GM12874 (cell line): ENCODE measurements around the gene CXXC5.

ENCODE experiments used
- TF ChIP-seq, protein P1 (sequence below): IDR thresholded peaks from 2 replicates; pipeline ENCODE4 v1.5.1; 2011; ENCODE audit warnings: low read depth, mild to moderate bottlenecking, control low read depth, low read length, moderate library complexity; ENCODE audit not compliant: insufficient read depth

Gene CXXC5

DNA sequence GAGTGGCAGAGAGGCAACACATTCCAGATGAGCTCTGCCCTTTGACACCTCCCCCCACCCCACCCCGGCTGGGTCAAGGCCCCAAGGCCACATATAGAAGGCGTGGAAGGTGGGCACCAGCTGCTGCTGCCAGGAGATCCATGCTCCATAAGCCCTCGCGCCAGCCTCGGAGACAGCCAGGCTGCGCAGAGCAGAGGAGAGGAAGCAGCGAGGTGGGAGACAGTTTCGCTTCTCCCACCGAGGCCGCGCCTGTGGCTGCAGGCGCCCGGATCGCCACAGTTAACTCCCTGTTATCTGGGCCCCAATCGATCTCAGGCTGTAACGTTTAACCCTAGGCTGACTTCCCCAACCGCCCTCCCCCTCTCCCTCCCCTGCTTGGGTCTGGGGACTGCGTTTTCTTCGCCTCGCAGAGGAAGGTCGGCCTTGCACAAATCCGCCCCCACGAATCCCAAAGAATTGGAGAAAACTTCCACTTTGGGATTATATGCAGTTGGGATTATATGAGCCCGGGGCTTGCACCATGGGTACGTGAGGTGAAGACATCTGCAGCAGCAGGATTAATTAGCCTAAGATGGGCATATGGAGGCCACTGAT is 1.1 kb upstream of the CXXC5 start:
- TF ChIP-seq, protein P1, sequence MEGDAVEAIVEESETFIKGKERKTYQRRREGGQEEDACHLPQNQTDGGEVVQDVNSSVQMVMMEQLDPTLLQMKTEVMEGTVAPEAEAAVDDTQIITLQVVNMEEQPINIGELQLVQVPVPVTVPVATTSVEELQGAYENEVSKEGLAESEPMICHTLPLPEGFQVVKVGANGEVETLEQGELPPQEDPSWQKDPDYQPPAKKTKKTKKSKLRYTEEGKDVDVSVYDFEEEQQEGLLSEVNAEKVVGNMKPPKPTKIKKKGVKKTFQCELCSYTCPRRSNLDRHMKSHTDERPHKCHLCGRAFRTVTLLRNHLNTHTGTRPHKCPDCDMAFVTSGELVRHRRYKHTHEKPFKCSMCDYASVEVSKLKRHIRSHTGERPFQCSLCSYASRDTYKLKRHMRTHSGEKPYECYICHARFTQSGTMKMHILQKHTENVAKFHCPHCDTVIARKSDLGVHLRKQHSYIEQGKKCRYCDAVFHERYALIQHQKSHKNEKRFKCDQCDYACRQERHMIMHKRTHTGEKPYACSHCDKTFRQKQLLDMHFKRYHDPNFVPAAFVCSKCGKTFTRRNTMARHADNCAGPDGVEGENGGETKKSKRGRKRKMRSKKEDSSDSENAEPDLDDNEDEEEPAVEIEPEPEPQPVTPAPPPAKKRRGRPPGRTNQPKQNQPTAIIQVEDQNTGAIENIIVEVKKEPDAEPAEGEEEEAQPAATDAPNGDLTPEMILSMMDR = no peak

GRCh38 chr5:139647506-139648204 is 494 bp upstream of the CXXC5 start:
- TF ChIP-seq, protein P1 = no peak

DNA sequence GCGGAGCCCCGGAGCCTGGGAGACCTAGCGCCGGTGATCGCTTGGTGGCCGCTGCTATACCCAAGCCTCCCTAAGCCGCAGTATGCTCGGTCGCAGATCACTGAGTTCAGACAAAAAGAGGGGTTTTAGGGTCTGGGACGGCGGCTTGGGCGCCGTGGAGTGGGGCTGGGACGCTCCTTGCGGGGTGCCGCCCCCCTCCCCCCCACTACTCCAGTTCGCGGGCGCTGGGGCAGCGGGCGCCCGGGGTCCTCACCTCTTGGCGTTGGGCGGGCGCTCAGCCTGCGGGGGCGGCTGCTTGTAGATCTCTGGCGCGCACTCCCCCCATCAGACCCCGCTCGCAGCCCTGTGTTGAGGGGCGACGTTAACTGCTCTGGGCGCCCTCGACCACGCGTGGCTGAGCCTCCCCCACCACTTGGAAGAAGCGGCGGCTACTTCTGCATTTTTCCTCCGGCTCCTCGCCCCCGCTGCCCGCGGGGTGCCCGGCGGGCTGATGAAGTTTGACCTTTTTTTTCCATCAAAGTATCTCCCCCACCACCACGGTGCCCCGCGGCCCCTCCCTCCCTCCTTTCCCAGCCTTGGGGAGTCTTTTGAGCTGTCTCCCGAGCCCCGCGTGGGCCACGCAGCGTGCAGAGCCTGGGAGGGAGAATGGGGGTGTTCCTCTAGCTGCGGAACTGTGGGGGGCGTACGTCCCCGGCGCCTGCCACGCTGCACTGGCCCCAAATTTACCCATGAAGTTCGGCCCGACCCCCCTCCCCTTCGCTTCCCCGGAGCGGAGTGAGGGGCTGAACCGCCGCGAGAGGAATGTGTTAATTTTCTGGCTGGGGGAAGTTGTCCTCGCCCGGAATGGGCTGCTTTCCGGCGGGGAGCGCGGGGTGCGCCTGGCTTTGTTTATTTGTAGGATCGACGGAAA is 1.2 kb downstream of the CXXC5 start:
- TF ChIP-seq, protein P1 = peak; percentile 11; the same call in 1 of the 2 replicates

GRCh38 chr5:139650031-139650688 is 2.0 kb downstream of the CXXC5 start:
- TF ChIP-seq, protein P1 = peak; percentile 54

DNA sequence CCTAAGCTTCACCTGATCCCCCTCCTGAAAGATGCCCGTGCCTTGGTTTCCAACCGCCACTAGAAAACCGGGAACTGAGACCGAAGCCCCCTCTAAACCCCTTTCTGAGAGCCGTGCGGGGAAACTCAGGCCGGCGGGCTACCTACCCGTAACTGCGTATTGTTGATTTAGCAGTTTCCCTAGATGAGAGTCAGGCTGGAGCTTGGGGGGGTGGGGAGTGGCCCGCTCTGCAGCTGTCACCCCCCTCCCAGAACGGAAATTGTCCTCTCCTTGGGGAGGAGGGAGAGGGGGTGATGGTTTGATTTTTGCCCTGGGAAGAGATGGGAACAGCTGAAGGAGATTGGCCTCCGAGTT is 2.5 kb downstream of the CXXC5 start:
- TF ChIP-seq, protein P1 = no peak

- TF ChIP-seq, protein P1 = no peak
These were observed 3.1 kb downstream of the CXXC5 start for GRCh38 chr5:139651043-139651834.
